Naive thymus-derived CD4-positive, alpha-beta T cell (primary cell): ENCODE measurements around the gene RAMP2. TPM values are rescaled to one million over a fixed set of nuclear protein-coding genes. Genes with fewer than 3 reads are reported as not detected.

Source experiments
- ATAC-seq: fragments of 150-1000 bp; cut with Tn5 transposase; 2 replicates; pipeline ENCODE4 v1.10.0; 2021; ENCODE audit warnings: mild to moderate bottlenecking, moderate library complexity
- CTCF ChIA-PET: fragments of 350-600 bp; sonication (Branson Sonifier 250); formaldehyde crosslinking; loops from one replicate; lab custom pipeline; 2021; ENCODE audit warnings: antibody characterized with exemption; lab: Charles Lee
- POLR2A ChIA-PET: fragments of 350-600 bp; sonication (Branson Sonifier 250); formaldehyde crosslinking; loops from one replicate; lab custom pipeline; 2021; ENCODE audit warnings: antibody characterized with exemption, inconsistent platforms; lab: Charles Lee
- DNase-seq, 9 donors: peaks; one replicate each; pipeline versions ENCODE4 v3.0.0 to v3.0.0-alpha.2; 2020 to 2022; ENCODE audit warnings: mixed read lengths in 1 of 9
- H3K27ac ChIP-seq: one replicate; pipeline ENCODE4 v1.7.0; 2013; ENCODE audit warnings: mild to moderate bottlenecking, low read depth, low read length, moderate library complexity
- H3K27me3 ChIP-seq, 2 donors: one replicate each; pipeline ENCODE4 v1.7.0; 2013; ENCODE audit warnings: low read length in 2 of 2, mild to moderate bottlenecking in 2 of 2, moderate library complexity in 2 of 2; ENCODE audit not compliant: control insufficient read depth in 2 of 2, insufficient read depth in 2 of 2
- H3K36me3 ChIP-seq, 3 experiments: 1 replicate in 2 of 3; 2 replicates in 1 of 3; pipeline ENCODE4 v1.7.0; 2013; ENCODE audit warnings: low read length in 3 of 3, mild to moderate bottlenecking in 3 of 3, moderate library complexity in 1 of 3; ENCODE audit not compliant: insufficient read depth in 3 of 3, control insufficient read depth in 2 of 3
- H3K4me1 ChIP-seq, 2 donors: one replicate each; pipeline ENCODE4 v1.7.0; 2013; ENCODE audit warnings: low read length in 2 of 2, mild to moderate bottlenecking in 2 of 2, moderate library complexity in 1 of 2; ENCODE audit not compliant: control insufficient read depth in 2 of 2, insufficient read depth in 2 of 2
- H3K4me3 ChIP-seq: 2 replicates; pipeline ENCODE4 v1.7.0; 2013; ENCODE audit warnings: mild to moderate bottlenecking, low read length
- H3K9me3 ChIP-seq, 3 experiments: 1 replicate in 2 of 3; 2 replicates in 1 of 3; pipeline ENCODE4 v1.7.0; 2013; ENCODE audit warnings: low read length in 3 of 3; ENCODE audit not compliant: control insufficient read depth in 2 of 3
- H3K27ac Mint-ChIP-seq, 9 donors: one replicate each; pipeline ENCODE4 v1.8.0; 2020 to 2022; ENCODE audit warnings: mixed read lengths in 9 of 9, mild to moderate bottlenecking in 8 of 9, moderate library complexity in 5 of 9, inconsistent platforms in 2 of 9
- H3K27me3 Mint-ChIP-seq, 5 donors: one replicate each; pipeline ENCODE4 v1.8.0; 2021 to 2022; ENCODE audit warnings: mixed read lengths in 5 of 5, mild to moderate bottlenecking in 1 of 5
- H3K36me3 Mint-ChIP-seq, 5 donors: one replicate each; pipeline ENCODE4 v1.8.0; 2020 to 2022; ENCODE audit warnings: mixed read lengths in 5 of 5, mild to moderate bottlenecking in 3 of 5, inconsistent platforms in 1 of 5
- H3K4me1 Mint-ChIP-seq, 7 donors: one replicate each; pipeline ENCODE4 v1.8.0; 2020 to 2022; ENCODE audit warnings: mixed read lengths in 7 of 7, mild to moderate bottlenecking in 3 of 7, inconsistent platforms in 1 of 7
- H3K4me3 Mint-ChIP-seq, 10 donors: one replicate each; pipeline ENCODE4 v1.8.0; 2020 to 2022; ENCODE audit warnings: mild to moderate bottlenecking in 10 of 10, mixed read lengths in 10 of 10, moderate library complexity in 6 of 10, inconsistent platforms in 2 of 10
- H3K9me3 Mint-ChIP-seq, 11 donors: one replicate each; pipeline ENCODE4 v1.8.0; 2020 to 2022; ENCODE audit warnings: mixed read lengths in 11 of 11, mild to moderate bottlenecking in 4 of 11, inconsistent platforms in 1 of 11, moderate library complexity in 1 of 11
- intact Hi-C, 2 donors: fragments of 100-400 bp; cut with micrococcal nuclease; formaldehyde crosslinking; loops; one replicate each; pipeline ENCODE4 v1.15.1; 2023
- polyA plus RNA-seq, 2 donors: library from polyadenylated mRNA; unstranded; fragments of 300-500 nt; fragmentation: Illumina TruSeq; gene quantifications; one replicate each; pipeline ENCODE4 v1.2.3, GENCODE V29; 2021
- total RNA-seq, 6 experiments: library from RNA in 5 of 6; stranded (reverse) in 5 of 6; gene quantifications; 1 replicate in 5 of 6; 2 replicates in 1 of 6; pipeline ENCODE4 v1.2.3 and lab custom pipeline; 2021 to 2026

The RAMP2 gene
- total and polyA plus RNA-seq, 7 experiments from 2014 or later = not detected

DNA sequence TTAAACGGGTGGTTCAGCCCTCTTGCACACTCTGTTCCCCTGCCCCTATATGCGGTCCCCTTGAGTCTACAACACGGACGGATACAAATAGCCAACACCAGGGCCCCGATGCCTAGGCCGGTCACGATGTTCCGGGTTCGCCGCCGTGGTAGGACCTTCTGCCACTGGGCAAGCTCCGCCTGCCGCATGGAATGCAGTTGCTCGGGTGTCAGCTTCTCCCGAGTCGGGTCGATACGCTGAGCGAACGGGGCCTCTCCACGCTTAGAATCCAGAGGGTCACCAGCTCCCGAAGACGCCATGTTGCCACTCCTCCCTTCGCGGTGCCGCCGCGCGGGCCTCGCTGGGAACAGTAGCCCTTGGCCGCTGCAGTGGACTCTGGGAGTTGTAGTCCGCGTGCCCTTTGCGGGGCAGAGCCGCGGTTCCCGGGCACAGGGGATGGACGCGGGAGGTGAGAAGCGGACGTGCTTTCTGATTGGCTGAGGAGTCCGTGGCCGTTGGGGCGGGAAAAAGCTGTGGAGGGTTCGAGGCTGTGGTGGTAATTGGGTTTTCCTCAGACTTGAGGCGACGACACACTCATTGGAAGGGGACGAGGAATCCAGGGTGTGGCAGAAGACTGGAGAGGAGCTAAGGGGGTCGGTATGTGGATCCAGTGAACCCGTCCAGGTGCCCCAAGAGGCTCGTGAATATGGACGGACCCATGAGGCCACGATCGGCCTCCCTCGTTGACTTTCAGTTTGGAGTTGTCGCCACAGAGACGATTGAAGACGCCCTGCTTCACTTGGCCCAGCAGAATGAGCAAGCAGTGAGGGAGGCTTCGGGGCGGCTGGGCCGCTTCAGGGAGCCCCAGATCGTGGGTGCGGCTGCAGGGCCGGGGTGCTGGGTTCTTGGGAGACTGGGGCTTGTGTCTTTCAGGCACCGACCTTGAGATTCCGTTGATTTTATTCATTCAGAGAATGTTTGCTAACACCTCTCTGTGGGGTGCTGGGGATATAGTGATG is 37.7 kb downstream of the RAMP2 start, which contains the start of the genes CNTD1 and COA3:
Gene CNTD1, plus strand, starts transcription at position 479 of the 998 bp plus-strand sequence. Its CDS starts 207 bp downstream, at position 686.
Gene COA3, minus strand, starts transcription at position 322 of the 998 bp plus-strand sequence. Its CDS starts 23 bp downstream, at position 299.
- POLR2A ChIA-PET = interaction anchor here (0.5 to 4.2 kb wide), 7 partner anchors 25 to 683 kb away, joined by 3 to 19 read pairs (median 3); partner anchors contain the start of genes BECN1, PSME3 and VPS25
- Histone ChIP-seq H3K36me3 (peaks cover 0 to 4% (median 0%) of the 10 kb centered on the region in 3 experiments), H3K9me3 (no peaks in the 10 kb centered on the region), H3K27me3 (no peaks in the 10 kb centered on the region), H3K4me3 (peak within 1 kb of the TSS; percentile 98), H3K4me1 (peaks cover 8 to 10% of the 10 kb centered on the region in 2 donors), H3K27ac (peak within 1 kb of the TSS; percentile 76)
- Mint-ChIP-seq H3K4me1 (peaks cover 22 to 34% (median 31%) of the 10 kb centered on the region in 7 donors), H3K27me3 (peaks cover 0 to 19% (median 0%) of the 10 kb centered on the region in 5 donors), H3K4me3 (peak within 1 kb of the TSS; percentile 88 to 97 (median 94)), H3K36me3 (peaks cover 0 to 13% (median 5%) of the 10 kb centered on the region in 5 donors), H3K27ac (peak within 1 kb of the TSS; percentile 68 to 93 (median 82)), H3K9me3 (peaks cover 0 to 2% (median 0%) of the 10 kb centered on the region in 11 donors)
- intact Hi-C loops = loop anchor here (1.0 kb wide), 1 partner anchor 26 kb away; the partner anchor contains the start of gene BECN1 (in 2 of the 2)
- CTCF ChIA-PET = interaction anchor here (0.7 to 1.0 kb wide), 2 partner anchors 25 to 39 kb away, joined by 3 to 6 read pairs; partner anchors contain the start of gene BECN1
- peak; percentile 50 to 84 (median 58) for DNase-seq
- peak; percentile 99 for ATAC-seq

DNA sequence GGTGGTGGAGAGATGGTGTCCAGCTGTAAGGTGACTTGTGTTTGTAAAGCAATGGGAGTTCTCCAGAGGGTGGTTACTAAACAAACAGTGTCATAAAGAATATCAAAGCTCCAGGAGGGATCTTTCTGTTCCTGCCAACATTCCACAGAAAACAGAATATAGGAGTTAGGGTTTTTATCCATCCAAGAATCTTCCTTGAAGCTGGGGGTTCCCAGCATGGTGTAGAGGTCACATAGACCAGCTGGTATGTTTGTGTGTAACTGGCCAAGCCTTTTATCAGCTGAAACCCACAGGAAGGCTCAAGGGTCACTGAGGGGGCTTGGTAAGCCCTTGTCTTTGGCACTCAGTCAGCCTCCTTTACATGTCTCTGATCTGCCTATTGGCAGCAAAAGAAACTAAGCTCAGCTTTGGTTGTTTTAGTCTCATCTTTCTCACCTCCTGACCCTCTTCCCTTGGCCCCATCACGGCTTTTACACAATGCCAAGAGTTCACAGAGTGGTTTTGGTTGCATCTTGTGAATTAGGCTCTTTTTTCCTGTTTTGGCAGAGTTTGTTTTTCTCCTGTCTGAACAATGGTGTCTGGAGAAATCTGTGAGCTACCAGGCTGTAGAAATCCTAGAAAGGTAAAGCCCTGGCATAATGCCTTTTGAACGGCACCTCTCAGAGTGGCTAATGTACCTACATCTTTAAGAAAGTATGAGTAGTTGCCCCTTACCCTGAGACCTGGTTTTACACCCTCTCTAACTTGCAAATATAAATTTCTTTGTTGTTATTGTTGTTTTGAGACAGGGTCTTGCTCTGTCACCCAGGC is 42.3 kb downstream of the RAMP2 start:
- H3K4me3 ChIP-seq = no peak overlapping the region
- peaks cover 6 to 10% (median 7%) of the 10 kb centered on the region in 7 donors for H3K4me1 Mint-ChIP-seq
- H3K27me3 ChIP-seq = no peaks in the 10 kb centered on the region
- H3K27ac Mint-ChIP-seq = no peak overlapping the region
- no peaks in the 10 kb centered on the region for H3K9me3 Mint-ChIP-seq
- no peaks in the 10 kb centered on the region for H3K9me3 ChIP-seq
- no peak overlapping the region for H3K27ac ChIP-seq
- DNase-seq = no peak
- ChIA-PET CTCF (interaction anchor here (0.6 to 0.9 kb wide), 2 partner anchors 12 to 889 kb away, joined by 3 read pairs; no protein-coding TSS in a partner anchor), POLR2A (interaction anchor here (0.6 to 1.0 kb wide), 2 partner anchors 21 to 30 kb away, joined by 3 to 10 read pairs; partner anchors contain the start of genes BECN1 and VPS25)
- peaks cover 0 to 4% (median 0%) of the 10 kb centered on the region in 5 donors for H3K36me3 Mint-ChIP-seq
- peaks cover 0 to 20% (median 0%) of the 10 kb centered on the region in 5 donors for H3K27me3 Mint-ChIP-seq
- H3K4me3 Mint-ChIP-seq = no peak overlapping the region
- no peaks in the 10 kb centered on the region for H3K4me1 ChIP-seq
- intact Hi-C loops = no loop called here
- peaks cover 0 to 3% (median 0%) of the 10 kb centered on the region in 3 experiments for H3K36me3 ChIP-seq
- ATAC-seq = no peak

DNA sequence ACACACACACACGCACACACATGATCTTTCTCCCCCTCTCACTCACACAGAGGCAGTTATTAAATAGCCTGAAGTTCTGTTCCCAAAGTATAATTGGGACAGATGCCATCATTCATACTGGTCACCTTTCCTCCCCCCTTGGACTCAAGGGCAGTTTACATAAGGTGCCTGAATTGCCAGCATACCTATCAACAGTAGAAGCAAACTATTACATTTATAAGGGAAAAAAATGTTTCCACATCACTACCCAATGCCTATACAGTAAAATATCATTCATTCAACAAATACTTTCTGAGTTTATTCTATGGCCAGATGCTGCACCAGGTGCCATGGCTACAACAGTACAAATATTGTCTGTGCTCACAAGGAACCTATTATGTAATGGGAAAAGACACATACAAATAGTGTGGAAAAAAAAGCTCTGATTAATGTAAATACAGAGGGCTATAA is 43.9 kb downstream of the RAMP2 start:
- H3K9me3 Mint-ChIP-seq = no peaks in the 10 kb centered on the region
- Histone ChIP-seq H3K36me3 (peaks cover 0 to 7% (median 6%) of the 10 kb centered on the region in 3 experiments), H3K4me3 (no peak overlapping the region), H3K4me1 (no peaks in the 10 kb centered on the region), H3K27me3 (no peaks in the 10 kb centered on the region), H3K27ac (no peak overlapping the region), H3K9me3 (no peaks in the 10 kb centered on the region)
- H3K4me1 Mint-ChIP-seq = no peaks in the 10 kb centered on the region
- ChIA-PET POLR2A (no interaction called here), CTCF (no interaction called here)
- DNase-seq = no peak
- intact Hi-C loops = no loop called here
- H3K27ac Mint-ChIP-seq = no peak overlapping the region
- peaks cover 0 to 4% (median 0%) of the 10 kb centered on the region in 5 donors for H3K36me3 Mint-ChIP-seq
- H3K4me3 Mint-ChIP-seq = no peak overlapping the region
- H3K27me3 Mint-ChIP-seq = peaks cover 0 to 18% (median 0%) of the 10 kb centered on the region in 5 donors
- ATAC-seq = no peak

DNA sequence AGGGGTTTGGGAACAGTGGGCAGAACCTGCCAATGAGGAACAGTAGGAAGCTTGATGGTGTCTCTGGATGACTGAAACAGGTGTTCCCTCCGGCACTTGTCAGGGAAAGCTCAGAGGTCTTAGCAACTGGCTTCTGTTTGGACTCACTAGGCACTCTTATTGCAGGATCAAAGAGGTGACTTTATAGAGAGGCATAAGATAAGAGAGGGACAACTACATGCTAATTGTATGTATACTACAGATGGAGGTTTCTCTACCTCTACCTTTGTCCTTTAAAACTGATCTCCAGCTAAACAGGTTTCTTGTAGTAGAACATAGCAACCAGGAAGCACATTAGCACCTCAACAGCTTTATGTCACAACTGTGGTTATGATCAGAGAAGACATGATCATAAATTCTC is 45.2 kb downstream of the RAMP2 start:
- Histone ChIP-seq H3K4me1 (no peaks in the 10 kb centered on the region), H3K36me3 (peaks cover 0 to 19% (median 11%) of the 10 kb centered on the region in 3 experiments), H3K27ac (no peak overlapping the region), H3K27me3 (no peaks in the 10 kb centered on the region), H3K9me3 (no peaks in the 10 kb centered on the region), H3K4me3 (no peak overlapping the region)
- Mint-ChIP-seq H3K36me3 (peaks cover 0 to 14% (median 6%) of the 10 kb centered on the region in 5 donors), H3K4me3 (no peak overlapping the region), H3K4me1 (no peaks in the 10 kb centered on the region), H3K9me3 (no peaks in the 10 kb centered on the region), H3K27me3 (peaks cover 0 to 10% (median 0%) of the 10 kb centered on the region in 5 donors), H3K27ac (peak overlapping the region in 1 of 9 donors; percentile 53)
- intact Hi-C loops = no loop called here
- POLR2A ChIA-PET = interaction anchor here (0.6 to 1.7 kb wide), 3 partner anchors 9 to 21 kb away, joined by 3 to 4 read pairs (median 4); no protein-coding TSS in a partner anchor
- ATAC-seq (no peak), DNase-seq (no peak)
- CTCF ChIA-PET = interaction anchor here (0.6 to 0.7 kb wide), 2 partner anchors 14 to 24 kb away, joined by 3 to 5 read pairs; no protein-coding TSS in a partner anchor

DNA sequence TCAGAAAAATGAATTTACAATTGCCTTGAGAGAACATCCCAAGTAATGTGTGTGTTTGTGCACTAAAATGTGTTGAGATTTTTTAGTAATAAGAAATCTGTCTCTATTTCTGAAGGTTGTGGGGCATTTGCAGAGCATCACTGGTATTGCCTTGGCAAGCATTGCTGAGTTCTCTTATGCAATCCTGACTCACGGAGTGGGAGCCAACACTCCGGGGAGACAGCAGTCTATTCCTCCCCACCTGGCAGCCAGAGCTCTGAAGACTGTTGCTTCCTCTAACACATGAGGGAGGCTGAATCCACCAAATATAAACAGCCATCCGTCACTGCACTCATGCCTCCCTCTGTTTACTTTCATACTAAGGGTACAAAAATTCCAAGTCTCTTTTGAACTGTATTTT is 48.2 kb downstream of the RAMP2 start:
- Histone ChIP-seq H3K4me1 (no peaks in the 10 kb centered on the region), H3K27me3 (no peaks in the 10 kb centered on the region), H3K36me3 (peaks cover 0 to 35% (median 23%) of the 10 kb centered on the region in 3 experiments), H3K4me3 (no peak overlapping the region), H3K27ac (peak overlapping the region; percentile 11), H3K9me3 (no peaks in the 10 kb centered on the region)
- intact Hi-C loops = no loop called here
- Mint-ChIP-seq H3K4me3 (no peak overlapping the region), H3K9me3 (no peaks in the 10 kb centered on the region), H3K4me1 (peaks cover 0 to 2% (median 0%) of the 10 kb centered on the region in 7 donors), H3K27ac (peak overlapping the region in 4 of 9 donors; percentile 10 to 84 (median 51)), H3K36me3 (peaks cover 8 to 29% (median 16%) of the 10 kb centered on the region in 5 donors), H3K27me3 (peaks cover 0 to 1% (median 0%) of the 10 kb centered on the region in 5 donors)
- POLR2A ChIA-PET = interaction anchor here (1.6 kb wide), 1 partner anchor 19 kb away, joined by 5 read pairs; no protein-coding TSS in a partner anchor
- no peak for DNase-seq
- no peak for ATAC-seq
- CTCF ChIA-PET = no interaction called here
